WTC11 (cell line): Measurements from ENCODE around the gene CPNE5. TPM values are rescaled to one million over a fixed set of nuclear protein-coding genes. Genes with fewer than 3 reads are reported as not detected.

ENCODE experiments used
- ATAC-seq: fragments of 200-7000 bp; cut with Tn5 transposase; 2 replicates; pipeline ENCODE4 v1.10.0; 2021; ENCODE audit warnings: mild to moderate bottlenecking, moderate library complexity
- CTCF ChIA-PET: fragments of 300-600 bp; sonication (Branson Sonifier 250); formaldehyde crosslinking; loops from one replicate; lab custom pipeline; 2021; ENCODE audit warnings: antibody characterized with exemption; lab: Charles Lee
- POLR2A ChIA-PET: fragments of 350-600 bp; sonication (Branson Sonifier 250); formaldehyde crosslinking; loops from one replicate; lab custom pipeline; 2021; ENCODE audit warnings: antibody characterized with exemption; lab: Charles Lee
- DNase-seq: peaks from one replicate; pipeline ENCODE4 v3.0.0; 2021; ENCODE audit warnings: low spot score
- H3K27ac Mint-ChIP-seq: 2 replicates; pipeline ENCODE4 v1.8.0; 2021; ENCODE audit warnings: mixed read lengths
- H3K27me3 Mint-ChIP-seq: 2 replicates; pipeline ENCODE4 v1.8.0; 2021; ENCODE audit warnings: low read depth, mild to moderate bottlenecking, moderate library complexity, mixed read lengths
- H3K36me3 Mint-ChIP-seq: 2 replicates; pipeline ENCODE4 v1.8.0; 2021; ENCODE audit warnings: mixed read lengths
- H3K4me1 Mint-ChIP-seq: 2 replicates; pipeline ENCODE4 v1.8.0; 2022; ENCODE audit warnings: mixed read lengths
- H3K4me3 Mint-ChIP-seq: 2 replicates; pipeline ENCODE4 v1.8.0; 2021; ENCODE audit warnings: mild to moderate bottlenecking, moderate library complexity, mixed read lengths
- H3K9me3 Mint-ChIP-seq: 2 replicates; pipeline ENCODE4 v1.8.0; 2021; ENCODE audit warnings: mixed read lengths
- CREM ChIP-seq: sonication (generic); formaldehyde crosslinking; IDR thresholded peaks from 2 replicates; pipeline ENCODE4 v1.8.1; 2022; ENCODE audit warnings: mild to moderate bottlenecking, missing genetic modification reagents, moderate library complexity
- ERG ChIP-seq: fragments of 250-450 bp; sonication (Bioruptor Pico); IDR thresholded peaks from 2 replicates; pipeline ENCODE4 v1.8.0; 2021; ENCODE audit warnings: mild to moderate bottlenecking
- FOXP1 ChIP-seq: sonication (generic); formaldehyde crosslinking; IDR thresholded peaks from 2 replicates; pipeline ENCODE4 v1.8.0; 2022; ENCODE audit warnings: missing genetic modification reagents, mild to moderate bottlenecking, moderate library complexity, borderline replicate concordance
- HMGXB4 ChIP-seq: sonication (generic); formaldehyde crosslinking; IDR thresholded peaks from 2 replicates; pipeline ENCODE4 v1.8.1; 2023; ENCODE audit warnings: mild to moderate bottlenecking, moderate library complexity, missing genetic modification reagents
- JAZF1 ChIP-seq: fragments of 250-450 bp; sonication (Bioruptor Pico); IDR thresholded peaks from 2 replicates; pipeline ENCODE4 v1.9.0; 2021; ENCODE audit warnings: moderate library complexity, mild to moderate bottlenecking, inconsistent platforms
- KAT7 ChIP-seq: sonication (generic); formaldehyde crosslinking; IDR thresholded peaks from 2 replicates; pipeline ENCODE4 v1.8.1; 2023; ENCODE audit warnings: missing genetic modification reagents, mild to moderate bottlenecking, borderline replicate concordance
- NFE2L1 ChIP-seq: sonication (generic); formaldehyde crosslinking; IDR thresholded peaks from 2 replicates; pipeline ENCODE4 v1.8.1; 2023; ENCODE audit warnings: missing genetic modification reagents
- NR1H2 ChIP-seq: sonication (generic); formaldehyde crosslinking; IDR thresholded peaks from 2 replicates; pipeline ENCODE4 v1.9.0; 2021; ENCODE audit warnings: mild to moderate bottlenecking, moderate library complexity, missing genetic modification reagents
- PRDM15 ChIP-seq: sonication (generic); formaldehyde crosslinking; IDR thresholded peaks from 2 replicates; pipeline ENCODE4 v1.8.0; 2022; ENCODE audit warnings: missing genetic modification reagents
- PREB ChIP-seq: sonication (generic); formaldehyde crosslinking; IDR thresholded peaks from 2 replicates; pipeline ENCODE4 v1.8.1; 2022; ENCODE audit warnings: mild to moderate bottlenecking, missing genetic modification reagents, moderate library complexity, borderline replicate concordance
- SOX15 ChIP-seq: fragments of 250-450 bp; sonication (Bioruptor Pico); IDR thresholded peaks from 2 replicates; pipeline ENCODE4 v1.9.0; 2021; ENCODE audit warnings: mild to moderate bottlenecking
- ZMAT4 ChIP-seq: fragments of 250-450 bp; sonication (Bioruptor Pico); IDR thresholded peaks from 2 replicates; pipeline ENCODE4 v1.9.0; 2021; ENCODE audit warnings: mild to moderate bottlenecking
- ZNF281 ChIP-seq: sonication (generic); formaldehyde crosslinking; IDR thresholded peaks from 2 replicates; pipeline ENCODE4 v1.8.0; 2023; ENCODE audit warnings: mild to moderate bottlenecking, missing genetic modification reagents
- ZNF416 ChIP-seq: fragments of 250-450 bp; sonication (Bioruptor Pico); IDR thresholded peaks from 2 replicates; pipeline ENCODE4 v1.9.0; 2021; ENCODE audit warnings: mild to moderate bottlenecking, inconsistent platforms
- ZNF423 ChIP-seq: fragments of 250-450 bp; sonication (Bioruptor Pico); IDR thresholded peaks from 2 replicates; pipeline ENCODE4 v2.1.2; 2022; ENCODE audit warnings: mild to moderate bottlenecking, moderate library complexity
- total RNA-seq: library from RNA; stranded (reverse); gene quantifications from 3 replicates; pipeline ENCODE4 v1.2.3, GENCODE V29; 2021
- TF ChIP-seq, protein P1 (sequence below): sonication (generic); formaldehyde crosslinking; IDR thresholded peaks from 2 replicates; pipeline ENCODE4 v1.8.0; 2022; ENCODE audit warnings: mild to moderate bottlenecking, missing genetic modification reagents
- TF ChIP-seq, protein P2 (sequence below): fragments of 250-450 bp; sonication (Bioruptor Pico); IDR thresholded peaks from 2 replicates; pipeline ENCODE4 v1.9.0; 2021; ENCODE audit warnings: mild to moderate bottlenecking, borderline replicate concordance

Gene CPNE5
- total RNA-seq, 1 experiment from 2014 or later = 0.44 TPM

DNA sequence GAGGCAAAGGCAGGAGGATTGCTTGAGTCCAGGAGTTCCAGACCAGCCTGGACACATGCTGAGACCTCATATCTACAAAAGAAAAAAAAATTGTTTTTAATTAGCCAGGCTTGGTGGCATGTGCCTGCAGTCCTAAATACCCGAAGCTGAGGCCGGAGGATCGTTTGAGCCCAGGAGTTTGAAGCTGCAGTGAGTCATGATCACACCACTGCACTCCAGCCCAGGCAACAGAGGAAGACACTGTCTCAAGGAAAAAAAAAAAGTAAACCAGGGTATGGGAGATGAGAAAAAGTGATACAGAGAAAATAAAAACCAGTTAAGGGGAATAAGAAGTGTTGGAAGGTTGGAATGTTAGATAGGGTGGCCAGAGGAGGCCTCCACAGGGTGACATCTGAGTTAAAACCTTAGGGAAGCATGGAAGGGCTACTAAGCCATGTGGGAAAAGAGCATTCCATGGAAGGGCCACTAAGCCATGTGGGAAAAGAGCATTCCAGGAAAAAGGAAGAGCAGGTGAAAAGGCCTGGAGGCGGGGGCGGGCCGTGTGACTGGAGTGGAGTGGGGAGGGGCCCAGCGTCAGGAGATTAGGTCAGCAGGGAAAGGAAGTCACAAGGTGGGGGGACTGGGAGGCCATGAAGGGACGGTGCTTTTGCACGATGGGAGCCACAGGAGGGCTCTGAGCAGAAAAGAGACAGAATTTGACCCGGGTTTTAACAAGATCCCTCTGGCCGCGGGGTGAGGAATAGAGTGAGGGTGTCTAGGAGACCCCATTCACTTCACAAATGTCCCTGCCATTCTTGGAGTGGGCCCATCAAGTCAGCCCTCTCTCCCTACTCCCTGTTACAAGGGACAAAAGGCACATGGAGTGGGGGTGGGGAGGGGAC lies 18.3 kb downstream of the CPNE5 start:
- DNase-seq (peak; percentile 35), ATAC-seq (peak; percentile 40)
- ChIA-PET POLR2A (interaction anchor here (0.7 kb wide), 2 partner anchors 60 to 65 kb away, joined by 4 to 6 read pairs; no protein-coding TSS in a partner anchor), CTCF (interaction anchor here (1.2 to 1.7 kb wide), 2 partner anchors 31 to 52 kb away, joined by 4 to 5 read pairs; no protein-coding TSS in a partner anchor)
- Mint-ChIP-seq H3K4me3 (no peak overlapping the region), H3K27me3 (no peaks in the 10 kb centered on the region), H3K36me3 (no peaks in the 10 kb centered on the region), H3K4me1 (peaks cover 22% of the 10 kb centered on the region)
- TF ChIP-seq PRDM15 (CRISPR knock-in tag) (0 out of 2 replicates have a peak, but pooled peaks have one; percentile 17), ERG (CRISPR knock-in tag) (no peak)
- TF ChIP-seq, all 79 proteins: peak for 1
- no peaks in the 10 kb centered on the region for H3K9me3 Mint-ChIP-seq
- no peak overlapping the region for H3K27ac Mint-ChIP-seq

DNA sequence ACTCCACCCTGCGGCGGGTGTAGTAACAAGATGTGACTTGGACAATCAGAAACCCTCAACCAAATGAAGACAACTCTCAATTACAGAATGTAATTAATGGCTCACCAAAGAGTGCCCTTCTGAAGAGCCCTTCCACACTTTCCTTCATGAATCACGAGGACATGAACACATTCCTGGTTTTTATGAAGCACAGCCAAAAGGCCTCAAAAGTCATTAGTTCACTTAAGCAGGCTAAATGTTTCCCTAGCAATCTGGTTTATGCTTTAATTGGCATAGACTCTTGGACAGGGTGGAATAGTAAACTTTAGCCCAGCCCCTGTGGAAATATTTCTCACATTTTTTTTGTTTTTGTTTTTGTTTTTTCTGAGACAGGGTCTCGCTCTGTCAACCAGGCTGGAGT lies 20.5 kb downstream of the CPNE5 start:
- Mint-ChIP-seq H3K36me3 (no peaks in the 10 kb centered on the region), H3K4me3 (no peak overlapping the region), H3K9me3 (no peaks in the 10 kb centered on the region), H3K27ac (no peak overlapping the region), H3K4me1 (peaks cover 20% of the 10 kb centered on the region), H3K27me3 (no peaks in the 10 kb centered on the region)
- POLR2A ChIA-PET = no interaction called here
- no peak for DNase-seq
- CTCF ChIA-PET = interaction anchor here (1.2 kb wide), 1 partner anchor 34 kb away, joined by 3 read pairs; no protein-coding TSS in a partner anchor
- ATAC-seq = no peak
- TF ChIP-seq, protein P1, sequence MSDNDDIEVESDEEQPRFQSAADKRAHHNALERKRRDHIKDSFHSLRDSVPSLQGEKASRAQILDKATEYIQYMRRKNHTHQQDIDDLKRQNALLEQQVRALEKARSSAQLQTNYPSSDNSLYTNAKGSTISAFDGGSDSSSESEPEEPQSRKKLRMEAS (CRISPR knock-in tag) = no peak
- no peak for TF ChIP-seq HMGXB4
- TF ChIP-seq SOX15 = no peak
- TF ChIP-seq, protein P2, sequence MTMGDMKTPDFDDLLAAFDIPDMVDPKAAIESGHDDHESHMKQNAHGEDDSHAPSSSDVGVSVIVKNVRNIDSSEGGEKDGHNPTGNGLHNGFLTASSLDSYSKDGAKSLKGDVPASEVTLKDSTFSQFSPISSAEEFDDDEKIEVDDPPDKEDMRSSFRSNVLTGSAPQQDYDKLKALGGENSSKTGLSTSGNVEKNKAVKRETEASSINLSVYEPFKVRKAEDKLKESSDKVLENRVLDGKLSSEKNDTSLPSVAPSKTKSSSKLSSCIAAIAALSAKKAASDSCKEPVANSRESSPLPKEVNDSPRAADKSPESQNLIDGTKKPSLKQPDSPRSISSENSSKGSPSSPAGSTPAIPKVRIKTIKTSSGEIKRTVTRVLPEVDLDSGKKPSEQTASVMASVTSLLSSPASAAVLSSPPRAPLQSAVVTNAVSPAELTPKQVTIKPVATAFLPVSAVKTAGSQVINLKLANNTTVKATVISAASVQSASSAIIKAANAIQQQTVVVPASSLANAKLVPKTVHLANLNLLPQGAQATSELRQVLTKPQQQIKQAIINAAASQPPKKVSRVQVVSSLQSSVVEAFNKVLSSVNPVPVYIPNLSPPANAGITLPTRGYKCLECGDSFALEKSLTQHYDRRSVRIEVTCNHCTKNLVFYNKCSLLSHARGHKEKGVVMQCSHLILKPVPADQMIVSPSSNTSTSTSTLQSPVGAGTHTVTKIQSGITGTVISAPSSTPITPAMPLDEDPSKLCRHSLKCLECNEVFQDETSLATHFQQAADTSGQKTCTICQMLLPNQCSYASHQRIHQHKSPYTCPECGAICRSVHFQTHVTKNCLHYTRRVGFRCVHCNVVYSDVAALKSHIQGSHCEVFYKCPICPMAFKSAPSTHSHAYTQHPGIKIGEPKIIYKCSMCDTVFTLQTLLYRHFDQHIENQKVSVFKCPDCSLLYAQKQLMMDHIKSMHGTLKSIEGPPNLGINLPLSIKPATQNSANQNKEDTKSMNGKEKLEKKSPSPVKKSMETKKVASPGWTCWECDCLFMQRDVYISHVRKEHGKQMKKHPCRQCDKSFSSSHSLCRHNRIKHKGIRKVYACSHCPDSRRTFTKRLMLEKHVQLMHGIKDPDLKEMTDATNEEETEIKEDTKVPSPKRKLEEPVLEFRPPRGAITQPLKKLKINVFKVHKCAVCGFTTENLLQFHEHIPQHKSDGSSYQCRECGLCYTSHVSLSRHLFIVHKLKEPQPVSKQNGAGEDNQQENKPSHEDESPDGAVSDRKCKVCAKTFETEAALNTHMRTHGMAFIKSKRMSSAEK = no peak
- TF ChIP-seq NFE2L1 (CRISPR knock-in tag) = no peak
- TF ChIP-seq KAT7 (CRISPR knock-in tag) = no peak
- TF ChIP-seq CREM (CRISPR knock-in tag) = no peak
- no peak for TF ChIP-seq JAZF1 (CRISPR knock-in tag)
- no peak for TF ChIP-seq ZNF416 (CRISPR knock-in tag)
- TF ChIP-seq NR1H2 (CRISPR knock-in tag) = no peak
- no peak for TF ChIP-seq ZMAT4 (CRISPR knock-in tag)
- no peak for TF ChIP-seq FOXP1
- TF ChIP-seq ZNF423 (CRISPR knock-in tag) = no peak
- TF ChIP-seq ZNF281 (CRISPR knock-in tag) = no peak
- TF ChIP-seq PREB = no peak
